Liver (tissue), 3 donors: Measurements from ENCODE around the gene CMTM8.

ENCODE experiments used
- EGR1 ChIP-seq, 2 donors: IDR thresholded peaks; 2 replicates each; pipeline ENCODE4 v1.6.1; 2016 to 2018; ENCODE audit warnings: antibody characterized with exemption in 2 of 2, low read depth in 2 of 2
- GABPA ChIP-seq, 2 donors: IDR thresholded peaks in 1 of 2; conservative IDR thresholded peaks in 1 of 2; 2 replicates each; pipeline ENCODE4 v1.6.1; 2016; ENCODE audit warnings: antibody characterized with exemption in 2 of 2, mild to moderate bottlenecking in 1 of 2, moderate library complexity in 1 of 2
- HNF4A ChIP-seq, 2 donors: conservative IDR thresholded peaks; 2 replicates each; pipeline ENCODE4 v1.6.1; 2016; ENCODE audit warnings: antibody characterized with exemption in 2 of 2, mild to moderate bottlenecking in 2 of 2
- REST ChIP-seq: IDR thresholded peaks from 2 replicates; pipeline ENCODE4 v1.6.1; 2016; ENCODE audit warnings: antibody characterized with exemption, mild to moderate bottlenecking
- SP1 ChIP-seq: IDR thresholded peaks from 2 replicates; pipeline ENCODE4 v1.6.1; 2018; ENCODE audit warnings: antibody characterized with exemption, mild to moderate bottlenecking
- TF ChIP-seq, protein P1 (sequence below): fragments of 150-350 bp; IDR thresholded peaks from 2 replicates; pipeline ENCODE4 v1.5.1; 2017; ENCODE audit warnings: improper control_type of control experiment, low read depth, low read length; ENCODE audit not compliant: missing input control
- TF ChIP-seq, protein P2 (sequence below): IDR thresholded peaks from 2 replicates; pipeline ENCODE4 v1.6.1; 2016; ENCODE audit warnings: antibody characterized with exemption
- donor health status: healthy.
- donor health status: healthy.

GRCh38 chr3:32313169-32313568 lies 74.7 kb downstream of the CMTM8 start:
- TF ChIP-seq, protein P1, sequence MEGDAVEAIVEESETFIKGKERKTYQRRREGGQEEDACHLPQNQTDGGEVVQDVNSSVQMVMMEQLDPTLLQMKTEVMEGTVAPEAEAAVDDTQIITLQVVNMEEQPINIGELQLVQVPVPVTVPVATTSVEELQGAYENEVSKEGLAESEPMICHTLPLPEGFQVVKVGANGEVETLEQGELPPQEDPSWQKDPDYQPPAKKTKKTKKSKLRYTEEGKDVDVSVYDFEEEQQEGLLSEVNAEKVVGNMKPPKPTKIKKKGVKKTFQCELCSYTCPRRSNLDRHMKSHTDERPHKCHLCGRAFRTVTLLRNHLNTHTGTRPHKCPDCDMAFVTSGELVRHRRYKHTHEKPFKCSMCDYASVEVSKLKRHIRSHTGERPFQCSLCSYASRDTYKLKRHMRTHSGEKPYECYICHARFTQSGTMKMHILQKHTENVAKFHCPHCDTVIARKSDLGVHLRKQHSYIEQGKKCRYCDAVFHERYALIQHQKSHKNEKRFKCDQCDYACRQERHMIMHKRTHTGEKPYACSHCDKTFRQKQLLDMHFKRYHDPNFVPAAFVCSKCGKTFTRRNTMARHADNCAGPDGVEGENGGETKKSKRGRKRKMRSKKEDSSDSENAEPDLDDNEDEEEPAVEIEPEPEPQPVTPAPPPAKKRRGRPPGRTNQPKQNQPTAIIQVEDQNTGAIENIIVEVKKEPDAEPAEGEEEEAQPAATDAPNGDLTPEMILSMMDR, result no peak
- TF ChIP-seq, protein P2, sequence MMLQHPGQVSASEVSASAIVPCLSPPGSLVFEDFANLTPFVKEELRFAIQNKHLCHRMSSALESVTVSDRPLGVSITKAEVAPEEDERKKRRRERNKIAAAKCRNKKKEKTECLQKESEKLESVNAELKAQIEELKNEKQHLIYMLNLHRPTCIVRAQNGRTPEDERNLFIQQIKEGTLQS, result no peak
- TF ChIP-seq SP1, result no peak
- no peak for TF ChIP-seq GABPA (IDR thresholded peaks at IDR 0.05 in 1 of 2, conservative IDR thresholded peaks at IDR 0.05 in 1 of 2)
- TF ChIP-seq EGR1 (IDR thresholded peaks at IDR 0.05; ENCODE audit: low read depth in 2 of 2), result no peak
- TF ChIP-seq HNF4A (conservative IDR thresholded peaks at IDR 0.05), result no peak
- no peak for TF ChIP-seq REST
